Transverse colon (tissue), 4 donors: ENCODE results near the gene LRPPRC. TPM values are rescaled to one million over a fixed set of nuclear protein-coding genes. Genes with fewer than 3 reads are reported as not detected.
A peak's percentile ranks its signal among the peaks of the same experiment; 100 is the strongest.

Experiments used
- DNase-seq: peaks from one replicate; pipeline ENCODE4 v3.0.0-alpha.2; 2019
- H3K27ac ChIP-seq, 4 donors: fragments of 200-600 bp; sonication (generic); 2 replicates each; pipeline ENCODE4 v1.5.1; 2016 to 2018; ENCODE audit warnings: inconsistent platforms in 4 of 4
- H3K27me3 ChIP-seq: fragments of 200-600 bp; sonication (generic); 2 replicates; pipeline ENCODE4 v1.5.1; 2017; ENCODE audit warnings: inconsistent platforms
- H3K36me3 ChIP-seq, 4 donors: fragments of 200-600 bp; sonication (generic); 2 replicates each; pipeline ENCODE4 v1.5.1; 2017 to 2019; ENCODE audit warnings: inconsistent platforms in 4 of 4
- H3K4me1 ChIP-seq, 4 donors: fragments of 200-600 bp; sonication (generic); 2 replicates each; pipeline ENCODE4 v1.5.1; 2017 to 2020; ENCODE audit warnings: inconsistent platforms in 4 of 4
- H3K4me3 ChIP-seq, 4 donors: fragments of 200-600 bp; sonication (generic); 1 replicate in 1 of 4; 2 replicates in 3 of 4; pipeline versions ENCODE4 v1.5.1 to v1.6.1; 2017 to 2019; ENCODE audit warnings: inconsistent platforms in 4 of 4
- H3K9me3 ChIP-seq, 2 donors: fragments of 200-600 bp; sonication (generic); 2 replicates each; pipeline ENCODE4 v1.5.1; 2017 to 2019; ENCODE audit warnings: inconsistent platforms in 2 of 2
- CTCF ChIP-seq, 5 experiments: fragments of 200-600 bp in 3 of 5; fragments of 450-650 bp in 2 of 5; sonication (generic) in 3 of 5; IDR thresholded peaks; 1 replicate in 2 of 5; 2 replicates in 3 of 5; pipeline ENCODE4 v1.5.1; 2016 to 2017; ENCODE audit warnings: antibody characterized with exemption in 5 of 5, inconsistent platforms in 3 of 5, mild to moderate bottlenecking in 2 of 5, moderate library complexity in 1 of 5
- EP300 ChIP-seq: sonication (generic); formaldehyde crosslinking; IDR thresholded peaks from one replicate; pipeline ENCODE4 v1.6.1; 2017; ENCODE audit warnings: antibody characterized with exemption, low read depth
- POLR2A ChIP-seq: fragments of 450-650 bp; IDR thresholded peaks from one replicate; pipeline ENCODE4 v1.6.1; 2016; ENCODE audit warnings: antibody characterized with exemption, mild to moderate bottlenecking, moderate library complexity
- POLR2AphosphoS5 ChIP-seq, 3 donors: sonication (generic); formaldehyde crosslinking; IDR thresholded peaks; one replicate each; pipeline ENCODE4 v1.6.1; 2016; ENCODE audit warnings: antibody characterized with exemption in 3 of 3
- WGBS, 2 donors: methylation state at CpG; one replicate each; pipeline ENCODE4 v1.1.5; 2018; ENCODE audit warnings: low coverage in 1 of 2; 5-methylcytosine and 5-hydroxymethylcytosine counted together
- in situ Hi-C, 4 donors: fragments of 200-750 bp; cut with MboI; loops; one replicate each; pipeline versions ENCODE4 v1.15.0 to v1.15.1; 2017; ENCODE audit warnings: low sequenced_read_pairs in 3 of 4, low pct_ligation_motif_present in 1 of 4, low pct_unique_long_range_greater_than_20kb in 1 of 4
- intact Hi-C: fragments of 100-400 bp; cut with DNase I; formaldehyde crosslinking; loops from one replicate; pipeline ENCODE4 v1.15.1; 2023; ENCODE audit warnings: low total_unique reads
- total RNA-seq, 4 donors: library from RNA; depleted of rRNA; stranded (reverse); fragments of >200 nt; gene quantifications; one replicate each; pipeline ENCODE4 v1.1.0, GENCODE V29; 2016

Gene LRPPRC
- total RNA-seq, 4 donors from 2014 or later, result 35.9 to 83.3 (median 59.7) TPM

- no peaks in the 10 kb centered on the region for H3K27me3 ChIP-seq
- no peak for DNase-seq
- H3K4me1 ChIP-seq, result peaks cover 3 to 22% (median 7%) of the 10 kb centered on the region in 4 donors
- in situ Hi-C loops, result no loop called here
- peaks cover 0 to 6% (median 0%) of the 10 kb centered on the region in 4 donors for H3K36me3 ChIP-seq
- no peak overlapping the region for H3K27ac ChIP-seq
- intact Hi-C loops, result no loop called here
- TF ChIP-seq POLR2A, result no peak
- 44 to 69% methylated on average over 3 to 4 of the region's 4 CpGs for WGBS, 2 donors
- H3K9me3 ChIP-seq, result no peaks in the 10 kb centered on the region
- no peak overlapping the region for H3K4me3 ChIP-seq
Observed at GRCh38 chr2:43989545-43989944, 6.2 kb downstream of the LRPPRC start.

GRCh38 chr2:43986600-43986999 is 9.2 kb downstream of the LRPPRC start:
- Histone ChIP-seq H3K4me3 (no peak overlapping the region), H3K27me3 (no peaks in the 10 kb centered on the region), H3K27ac (peak overlapping the region in 1 of 4 donors; percentile 29), H3K4me1 (no peaks in the 10 kb centered on the region), H3K36me3 (peaks cover 0 to 8% (median 0%) of the 10 kb centered on the region in 4 donors), H3K9me3 (no peaks in the 10 kb centered on the region)
- DNase-seq, result no peak
- TF ChIP-seq POLR2A (no peak), CTCF (IDR thresholded peaks at IDR 0.05) (no peak), POLR2AphosphoS5 (IDR thresholded peaks at IDR 0.05) (no peak), EP300 (no peak)
- in situ Hi-C loops, result no loop called here
- intact Hi-C loops, result no loop called here
- 55 to 70% methylated on average over 5 to 6 of the region's 6 CpGs for WGBS, 2 donors

- H3K9me3 ChIP-seq, result no peaks in the 10 kb centered on the region
- intact Hi-C loops, result no loop called here
- no peaks in the 10 kb centered on the region for H3K4me1 ChIP-seq
- in situ Hi-C loops, result no loop called here
- H3K36me3 ChIP-seq, result peaks cover 0 to 17% (median 4%) of the 10 kb centered on the region in 4 donors
- H3K27me3 ChIP-seq, result no peaks in the 10 kb centered on the region
- TF ChIP-seq POLR2AphosphoS5 (IDR thresholded peaks at IDR 0.05) (no peak), CTCF (IDR thresholded peaks at IDR 0.05) (no peak), POLR2A (no peak), EP300 (no peak)
- WGBS, 2 donors, result 96 to 100% methylated on average over 3 of the region's 3 CpGs
- no peak overlapping the region for H3K27ac ChIP-seq
- H3K4me3 ChIP-seq, result no peak overlapping the region
- DNase-seq, result no peak
Observed at GRCh38 chr2:43985359-43985758, 10.4 kb downstream of the LRPPRC start.

GRCh38 chr2:43984533-43984932 is 11.3 kb downstream of the LRPPRC start:
- H3K36me3 ChIP-seq, result peaks cover 0 to 23% (median 6%) of the 10 kb centered on the region in 4 donors
- H3K4me3 ChIP-seq, result no peak overlapping the region
- intact Hi-C loops, result no loop called here
- in situ Hi-C loops, result no loop called here
- no peak for DNase-seq
- no peak overlapping the region for H3K27ac ChIP-seq
- TF ChIP-seq POLR2AphosphoS5 (IDR thresholded peaks at IDR 0.05) (no peak), POLR2A (no peak), CTCF (IDR thresholded peaks at IDR 0.05) (no peak), EP300 (no peak)
- no peaks in the 10 kb centered on the region for H3K4me1 ChIP-seq
- 73 to 89% methylated on average over 2 of the region's 2 CpGs for WGBS, 2 donors
- no peaks in the 10 kb centered on the region for H3K27me3 ChIP-seq
- H3K9me3 ChIP-seq, result no peaks in the 10 kb centered on the region

- H3K27ac ChIP-seq, result no peak overlapping the region
- 75 to 76% methylated on average over 2 of the region's 2 CpGs for WGBS, 2 donors
- intact Hi-C loops (no loop called here), in situ Hi-C loops (no loop called here)
- H3K9me3 ChIP-seq, result no peaks in the 10 kb centered on the region
- no peak overlapping the region for H3K4me3 ChIP-seq
- TF ChIP-seq CTCF (IDR thresholded peaks at IDR 0.05), result no peak
- no peak for TF ChIP-seq POLR2AphosphoS5 (IDR thresholded peaks at IDR 0.05)
- no peak for TF ChIP-seq POLR2A
- TF ChIP-seq EP300, result no peak
- H3K36me3 ChIP-seq, result peaks cover 0 to 50% (median 13%) of the 10 kb centered on the region in 4 donors
- no peaks in the 10 kb centered on the region for H3K4me1 ChIP-seq
- DNase-seq, result no peak
- H3K27me3 ChIP-seq, result no peaks in the 10 kb centered on the region
Observed at GRCh38 chr2:43980902-43981301, 14.9 kb downstream of the LRPPRC start.
